Measurements from ENCODE around the gene CARD9.
"Not testable (repeated sequence)": the region's sequence is repeated elsewhere in the genome, so short reads cannot be mapped to it uniquely, and the experiment has no call there.

DNA sequence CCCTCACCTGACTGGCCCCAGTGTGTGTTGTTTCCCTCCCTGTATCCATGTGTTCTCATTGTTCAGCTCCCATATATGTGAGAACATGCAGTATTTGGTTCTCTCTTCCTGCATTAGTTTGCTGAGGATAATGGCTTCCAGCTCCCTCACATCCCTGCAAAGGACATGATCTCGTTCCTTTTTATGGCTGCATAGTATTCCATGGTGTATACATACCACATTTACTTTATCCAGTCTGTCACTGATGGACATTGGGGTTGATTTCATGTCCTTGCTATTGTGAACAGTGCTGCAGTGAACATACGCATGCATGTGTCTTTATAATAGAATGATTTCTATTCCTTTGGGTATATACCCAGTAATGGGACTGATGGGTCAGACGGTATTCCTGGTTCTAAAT, 53.5 kb downstream of the CARD9 start:
- TF ChIP-seq, protein P1, sequence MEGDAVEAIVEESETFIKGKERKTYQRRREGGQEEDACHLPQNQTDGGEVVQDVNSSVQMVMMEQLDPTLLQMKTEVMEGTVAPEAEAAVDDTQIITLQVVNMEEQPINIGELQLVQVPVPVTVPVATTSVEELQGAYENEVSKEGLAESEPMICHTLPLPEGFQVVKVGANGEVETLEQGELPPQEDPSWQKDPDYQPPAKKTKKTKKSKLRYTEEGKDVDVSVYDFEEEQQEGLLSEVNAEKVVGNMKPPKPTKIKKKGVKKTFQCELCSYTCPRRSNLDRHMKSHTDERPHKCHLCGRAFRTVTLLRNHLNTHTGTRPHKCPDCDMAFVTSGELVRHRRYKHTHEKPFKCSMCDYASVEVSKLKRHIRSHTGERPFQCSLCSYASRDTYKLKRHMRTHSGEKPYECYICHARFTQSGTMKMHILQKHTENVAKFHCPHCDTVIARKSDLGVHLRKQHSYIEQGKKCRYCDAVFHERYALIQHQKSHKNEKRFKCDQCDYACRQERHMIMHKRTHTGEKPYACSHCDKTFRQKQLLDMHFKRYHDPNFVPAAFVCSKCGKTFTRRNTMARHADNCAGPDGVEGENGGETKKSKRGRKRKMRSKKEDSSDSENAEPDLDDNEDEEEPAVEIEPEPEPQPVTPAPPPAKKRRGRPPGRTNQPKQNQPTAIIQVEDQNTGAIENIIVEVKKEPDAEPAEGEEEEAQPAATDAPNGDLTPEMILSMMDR (IDR thresholded peaks at IDR 0.05): not testable (repeated sequence)
- not testable (repeated sequence) for TF ChIP-seq REST (IDR thresholded peaks at IDR 0.05; ENCODE audit: insufficient read depth in 1 of 2, low read depth in 2 of 2, low read length in 1 of 2); POLR2AphosphoS5 (IDR thresholded peaks at IDR 0.05; ENCODE audit: low read depth, low read length); TCF7L2 (IDR thresholded peaks at IDR 0.05; ENCODE audit: low read depth, low read length)
